ENCODE results near the gene PARP1. TPM values are rescaled to one million over a fixed set of nuclear protein-coding genes. Genes with fewer than 3 reads are reported as not detected.

PARP1 gene
- total and polyA plus RNA-seq, 2 donors from 2014 or later = 37.9 to 71.1 TPM

DNA sequence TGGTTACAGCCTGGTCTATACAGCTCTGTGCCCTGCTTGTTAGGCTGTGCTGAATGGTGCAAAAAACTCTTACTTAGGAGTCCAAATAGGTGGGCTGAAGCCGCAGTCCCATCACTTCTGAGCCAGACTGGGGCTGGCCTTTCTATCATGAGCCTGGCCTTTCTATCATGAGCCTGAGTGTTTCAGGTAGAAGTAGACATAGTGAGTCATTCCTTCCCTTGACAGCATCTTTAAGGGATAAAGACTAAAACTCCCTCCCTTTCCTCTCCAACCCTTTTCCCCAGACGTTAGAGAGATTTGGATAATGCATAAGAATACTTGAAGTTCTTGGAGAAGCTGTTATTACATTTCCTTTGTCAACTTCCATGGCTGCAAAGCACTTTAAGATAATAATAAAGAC, 46.5 kb upstream of the PARP1 start:
- no peaks in the 10 kb centered on the region for H3K4me1 ChIP-seq (ENCODE audit: control insufficient read depth in 2 of 3, insufficient read depth in 2 of 3, low read depth in 1 of 3, low read length in 3 of 3)
- intact Hi-C loops (cut with DNase I) = no loop called here
- H3K9ac ChIP-seq (ENCODE audit: low read length in 3 of 3) = no peak overlapping the region
- H3K27me3 ChIP-seq (ENCODE audit: control insufficient read depth, insufficient read depth, low read length) = no peaks in the 10 kb centered on the region
- H3K9me3 ChIP-seq (ENCODE audit: control insufficient read depth in 2 of 3, insufficient read depth in 1 of 3, low read length in 3 of 3) = no peaks in the 10 kb centered on the region
- TF ChIP-seq, protein P1, sequence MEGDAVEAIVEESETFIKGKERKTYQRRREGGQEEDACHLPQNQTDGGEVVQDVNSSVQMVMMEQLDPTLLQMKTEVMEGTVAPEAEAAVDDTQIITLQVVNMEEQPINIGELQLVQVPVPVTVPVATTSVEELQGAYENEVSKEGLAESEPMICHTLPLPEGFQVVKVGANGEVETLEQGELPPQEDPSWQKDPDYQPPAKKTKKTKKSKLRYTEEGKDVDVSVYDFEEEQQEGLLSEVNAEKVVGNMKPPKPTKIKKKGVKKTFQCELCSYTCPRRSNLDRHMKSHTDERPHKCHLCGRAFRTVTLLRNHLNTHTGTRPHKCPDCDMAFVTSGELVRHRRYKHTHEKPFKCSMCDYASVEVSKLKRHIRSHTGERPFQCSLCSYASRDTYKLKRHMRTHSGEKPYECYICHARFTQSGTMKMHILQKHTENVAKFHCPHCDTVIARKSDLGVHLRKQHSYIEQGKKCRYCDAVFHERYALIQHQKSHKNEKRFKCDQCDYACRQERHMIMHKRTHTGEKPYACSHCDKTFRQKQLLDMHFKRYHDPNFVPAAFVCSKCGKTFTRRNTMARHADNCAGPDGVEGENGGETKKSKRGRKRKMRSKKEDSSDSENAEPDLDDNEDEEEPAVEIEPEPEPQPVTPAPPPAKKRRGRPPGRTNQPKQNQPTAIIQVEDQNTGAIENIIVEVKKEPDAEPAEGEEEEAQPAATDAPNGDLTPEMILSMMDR (IDR thresholded peaks at IDR 0.05; ENCODE audit: borderline replicate concordance, extremely low read depth, insufficient read depth) = no peak
- no peak for FAIRE-seq
- no peak overlapping the region for H3K27ac ChIP-seq (ENCODE audit: low read depth in 2 of 2, low read length in 2 of 2)
- no peaks in the 10 kb centered on the region for H3K36me3 ChIP-seq (ENCODE audit: control insufficient read depth in 2 of 3, insufficient read depth in 3 of 3, low read length in 3 of 3)
- no peak for DNase-seq
- no peak overlapping the region for H3K4me3 ChIP-seq (ENCODE audit: low read length in 3 of 3)

DNA sequence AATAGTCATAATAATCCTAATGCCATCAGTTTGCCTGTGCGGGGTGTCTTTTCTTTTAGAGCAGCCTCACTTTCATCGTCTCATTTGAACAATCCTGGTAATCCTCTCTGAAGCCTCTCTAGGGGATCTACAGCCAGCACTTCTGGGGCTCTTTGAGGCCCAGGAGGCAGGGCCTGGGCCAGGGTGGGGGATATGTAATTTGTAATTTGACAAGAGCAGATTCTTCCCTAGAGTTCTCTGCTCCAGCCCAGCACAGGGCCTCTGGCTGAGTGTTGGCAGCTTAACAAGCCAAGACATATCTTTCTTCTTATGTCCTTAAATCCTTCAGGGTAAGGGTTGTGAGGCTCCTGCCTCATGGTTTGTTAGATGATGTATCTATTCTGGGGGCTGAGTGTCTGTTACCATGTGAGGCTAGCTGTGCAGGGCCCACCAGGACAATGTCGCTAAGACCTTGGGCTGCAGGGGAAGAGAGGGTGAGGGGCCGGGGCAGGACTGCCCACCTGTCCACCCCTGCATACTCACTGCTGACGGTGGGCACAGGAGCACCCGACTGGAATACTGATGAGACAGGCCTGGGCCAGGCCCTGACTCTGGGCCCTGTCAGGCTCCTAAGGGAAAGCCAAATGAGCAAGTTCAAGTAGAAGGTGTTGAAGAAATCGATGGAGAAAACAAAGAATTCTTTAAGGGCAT, 45.3 kb upstream of the PARP1 start:
- Histone ChIP-seq H3K9ac (ENCODE audit: low read length in 3 of 3) (no peak overlapping the region), H3K9me3 (ENCODE audit: control insufficient read depth in 2 of 3, insufficient read depth in 1 of 3, low read length in 3 of 3) (no peaks in the 10 kb centered on the region), H3K27ac (ENCODE audit: low read depth in 2 of 2, low read length in 2 of 2) (no peak overlapping the region), H3K4me3 (ENCODE audit: low read length in 3 of 3) (no peak overlapping the region), H3K36me3 (ENCODE audit: control insufficient read depth in 2 of 3, insufficient read depth in 3 of 3, low read length in 3 of 3) (no peaks in the 10 kb centered on the region), H3K27me3 (ENCODE audit: control insufficient read depth, insufficient read depth, low read length) (no peaks in the 10 kb centered on the region), H3K4me1 (ENCODE audit: control insufficient read depth in 2 of 3, insufficient read depth in 2 of 3, low read depth in 1 of 3, low read length in 3 of 3) (no peaks in the 10 kb centered on the region)
- DNase-seq = peak in 1 of 5 donors; percentile 23
- intact Hi-C loops (cut with DNase I) = no loop called here
- TF ChIP-seq, protein P1 (IDR thresholded peaks at IDR 0.05; ENCODE audit: borderline replicate concordance, extremely low read depth, insufficient read depth) = no peak
- no peak for FAIRE-seq

DNA sequence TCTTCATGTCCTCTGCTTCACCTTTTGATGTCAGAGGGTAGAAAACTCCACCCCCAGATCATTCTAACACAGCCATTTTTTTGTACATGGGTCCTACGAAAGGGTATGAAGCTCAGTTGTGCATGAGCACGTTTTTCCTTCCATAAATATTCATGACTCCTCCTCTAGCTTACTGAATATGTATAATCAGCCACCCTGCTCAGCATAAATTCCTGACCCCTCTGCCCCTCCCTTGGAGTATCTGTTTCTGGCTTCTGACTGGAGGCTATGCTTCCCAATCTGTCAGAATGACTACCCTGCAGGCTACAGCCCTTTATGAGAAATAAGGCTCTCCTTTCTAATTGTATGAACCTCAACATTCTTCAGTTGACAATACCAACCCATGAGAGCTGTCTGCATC, 42.8 kb upstream of the PARP1 start:
- intact Hi-C loops (cut with DNase I) = no loop called here
- Histone ChIP-seq H3K27ac (ENCODE audit: low read depth in 2 of 2, low read length in 2 of 2) (no peak overlapping the region), H3K4me3 (ENCODE audit: low read length in 3 of 3) (no peak overlapping the region), H3K27me3 (ENCODE audit: control insufficient read depth, insufficient read depth, low read length) (no peaks in the 10 kb centered on the region), H3K9me3 (ENCODE audit: control insufficient read depth in 2 of 3, insufficient read depth in 1 of 3, low read length in 3 of 3) (no peaks in the 10 kb centered on the region), H3K36me3 (ENCODE audit: control insufficient read depth in 2 of 3, insufficient read depth in 3 of 3, low read length in 3 of 3) (no peaks in the 10 kb centered on the region), H3K4me1 (ENCODE audit: control insufficient read depth in 2 of 3, insufficient read depth in 2 of 3, low read depth in 1 of 3, low read length in 3 of 3) (no peaks in the 10 kb centered on the region), H3K9ac (ENCODE audit: low read length in 3 of 3) (no peak overlapping the region)
- TF ChIP-seq, protein P1 (IDR thresholded peaks at IDR 0.05; ENCODE audit: borderline replicate concordance, extremely low read depth, insufficient read depth) = no peak
- peak in 1 of 5 donors; percentile 2 for DNase-seq
- no peak for FAIRE-seq

DNA sequence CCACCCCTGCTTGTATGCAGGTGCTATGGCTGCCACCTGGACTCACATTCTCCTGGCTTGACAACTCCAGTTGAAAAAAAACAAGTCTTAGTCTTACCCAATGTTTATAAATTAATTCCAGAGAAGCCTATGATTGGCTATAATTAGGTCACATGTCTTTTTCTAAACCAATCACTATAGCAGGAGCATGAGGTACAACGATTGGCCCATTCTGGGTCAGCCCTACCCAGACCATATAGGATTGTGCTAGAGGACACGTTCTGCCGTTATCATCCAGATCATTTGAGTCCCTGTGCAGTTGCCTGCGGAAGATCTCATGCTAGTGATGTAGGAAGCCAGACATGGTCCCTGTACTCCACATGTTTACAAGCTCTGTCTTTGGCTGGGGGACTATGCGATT, 41.9 kb upstream of the PARP1 start:
- TF ChIP-seq, protein P1 (IDR thresholded peaks at IDR 0.05; ENCODE audit: borderline replicate concordance, extremely low read depth, insufficient read depth) = no peak
- Histone ChIP-seq H3K27me3 (ENCODE audit: control insufficient read depth, insufficient read depth, low read length) (no peaks in the 10 kb centered on the region), H3K9me3 (ENCODE audit: control insufficient read depth in 2 of 3, insufficient read depth in 1 of 3, low read length in 3 of 3) (no peaks in the 10 kb centered on the region), H3K36me3 (ENCODE audit: control insufficient read depth in 2 of 3, insufficient read depth in 3 of 3, low read length in 3 of 3) (no peaks in the 10 kb centered on the region), H3K4me1 (ENCODE audit: control insufficient read depth in 2 of 3, insufficient read depth in 2 of 3, low read depth in 1 of 3, low read length in 3 of 3) (no peaks in the 10 kb centered on the region), H3K27ac (ENCODE audit: low read depth in 2 of 2, low read length in 2 of 2) (no peak overlapping the region), H3K4me3 (ENCODE audit: low read length in 3 of 3) (no peak overlapping the region), H3K9ac (ENCODE audit: low read length in 3 of 3) (no peak overlapping the region)
- FAIRE-seq = no peak
- intact Hi-C loops (cut with DNase I) = no loop called here
- no peak for DNase-seq

Measured in kidney (tissue), 14 donors.